HPDE6-E6E7 (cell line): ENCODE measurements around the gene NCKAP5.
A peak's percentile ranks its signal among the peaks of the same experiment; 100 is the strongest.

Experiments
- DNase-seq: peaks from one replicate; pipeline ENCODE4 v3.0.0; 2011; ENCODE audit warnings: missing footprints; ENCODE audit errors: extremely low spot score

NCKAP5 gene

GRCh38 chr2:132883430-132883829 is 684.8 kb downstream of the NCKAP5 start:
- DNase-seq, result no peak

- no peak for DNase-seq
Measured at GRCh38 chr2:132881546-132881945, 686.7 kb downstream of the NCKAP5 start.

GRCh38 chr2:132877923-132878322 is 690.3 kb downstream of the NCKAP5 start:
- DNase-seq, result no peak

GRCh38 chr2:132876745-132877391 is 691.4 kb downstream of the NCKAP5 start:
- peak; percentile 5 for DNase-seq

GRCh38 chr2:132875193-132875592 is 693.1 kb downstream of the NCKAP5 start:
- DNase-seq, result no peak

- peak; percentile 10 for DNase-seq
Measured at GRCh38 chr2:132873738-132874137, 694.5 kb downstream of the NCKAP5 start.

- no peak for DNase-seq
Measured at GRCh38 chr2:132871831-132872230, 696.4 kb downstream of the NCKAP5 start.

- DNase-seq, result no peak
Measured at GRCh38 chr2:132863961-132864360, 704.3 kb downstream of the NCKAP5 start.

- no peak for DNase-seq
Measured at GRCh38 chr2:132860220-132860619, 708.0 kb downstream of the NCKAP5 start.

- DNase-seq, result no peak
Measured at GRCh38 chr2:132859590-132859989, 708.7 kb downstream of the NCKAP5 start.

- no peak for DNase-seq
Measured at GRCh38 chr2:132857319-132857718, 710.9 kb downstream of the NCKAP5 start.

- DNase-seq, result no peak
Measured at GRCh38 chr2:132850688-132851087, 717.6 kb downstream of the NCKAP5 start.

GRCh38 chr2:132849118-132849517 is 719.1 kb downstream of the NCKAP5 start:
- DNase-seq, result no peak

- DNase-seq, result no peak
Measured at GRCh38 chr2:132845339-132845738, 722.9 kb downstream of the NCKAP5 start.

- no peak for DNase-seq
Measured at GRCh38 chr2:132844585-132844984, 723.7 kb downstream of the NCKAP5 start.

- no peak for DNase-seq
Measured at GRCh38 chr2:132837769-132838168, 730.5 kb downstream of the NCKAP5 start.

- DNase-seq, result no peak
Measured at GRCh38 chr2:132830321-132830827, 737.9 kb downstream of the NCKAP5 start.

- no peak for DNase-seq
Measured at GRCh38 chr2:132825601-132826000, 742.7 kb downstream of the NCKAP5 start.

- DNase-seq, result no peak
Measured at GRCh38 chr2:132824716-132825115, 743.5 kb downstream of the NCKAP5 start.

- no peak for DNase-seq
Measured at GRCh38 chr2:132816234-132816633, 752.0 kb downstream of the NCKAP5 start.

- DNase-seq, result no peak
Measured at GRCh38 chr2:132815516-132815915, 752.7 kb downstream of the NCKAP5 start.

- DNase-seq, result no peak
Measured at GRCh38 chr2:132814651-132815050, 753.6 kb downstream of the NCKAP5 start.

- no peak for DNase-seq
Measured at GRCh38 chr2:132813422-132813821, 754.8 kb downstream of the NCKAP5 start.
